GM10266 (cell line): ENCODE measurements around the gene RABL3.
"Not testable (repeated sequence)": the region's sequence is repeated elsewhere in the genome, so short reads cannot be mapped to it uniquely, and the experiment has no call there.

Experiments used
- DNase-seq: peaks from one replicate; pipeline ENCODE4 v3.0.0; 2012; ENCODE audit errors: extremely low spot score
- TF ChIP-seq, protein P1 (sequence below): IDR thresholded peaks from 2 replicates; pipeline ENCODE4 v1.5.1; 2012; ENCODE audit warnings: mild to moderate bottlenecking, low read depth; ENCODE audit not compliant: control insufficient read depth, insufficient read depth; ENCODE audit errors: missing control alignments

Gene RABL3, protein sequence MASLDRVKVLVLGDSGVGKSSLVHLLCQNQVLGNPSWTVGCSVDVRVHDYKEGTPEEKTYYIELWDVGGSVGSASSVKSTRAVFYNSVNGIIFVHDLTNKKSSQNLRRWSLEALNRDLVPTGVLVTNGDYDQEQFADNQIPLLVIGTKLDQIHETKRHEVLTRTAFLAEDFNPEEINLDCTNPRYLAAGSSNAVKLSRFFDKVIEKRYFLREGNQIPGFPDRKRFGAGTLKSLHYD

DNA sequence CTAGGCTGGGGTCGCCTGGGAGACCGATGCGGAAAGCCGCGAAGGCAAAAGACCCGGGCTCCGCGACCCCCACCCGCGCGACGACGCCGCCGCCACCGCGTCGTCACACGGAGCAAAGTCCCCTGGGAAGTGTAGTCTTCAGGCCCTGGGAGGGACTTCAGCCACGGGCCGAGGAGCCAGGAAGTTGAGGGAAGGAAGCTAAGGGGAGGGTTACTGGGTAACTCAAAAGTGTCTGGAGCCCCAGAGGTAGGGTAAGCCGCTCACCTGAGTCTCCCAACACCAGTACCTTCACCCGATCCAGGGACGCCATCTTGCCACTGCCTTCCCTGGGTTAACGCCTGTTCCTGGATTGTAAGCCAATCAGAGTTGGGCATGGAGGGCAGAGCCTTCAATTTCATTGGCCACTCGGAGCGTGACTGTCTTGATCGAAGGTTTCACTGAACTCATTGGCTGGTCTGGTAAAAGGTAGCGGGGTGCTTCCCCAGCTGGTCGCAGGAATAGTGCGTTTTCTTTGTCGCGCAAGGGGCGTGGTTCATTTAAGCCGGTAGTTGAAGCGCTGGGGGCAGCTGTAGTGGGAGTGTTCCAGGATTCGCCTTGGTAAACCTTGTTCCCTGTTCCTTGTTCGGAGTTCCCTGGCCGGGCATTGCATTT, at the start of gene RABL3, which contains the start of gene GTF2E1:
TSS of gene RABL3 (minus strand) at position 319 of the 651 bp plus-strand sequence. CDS start at position 310, 9 bp downstream.
TSS of gene GTF2E1 (plus strand) at position 547 of the 651 bp plus-strand sequence. CDS start 7,809 bp downstream, outside the sequence.
- TF ChIP-seq, protein P1, sequence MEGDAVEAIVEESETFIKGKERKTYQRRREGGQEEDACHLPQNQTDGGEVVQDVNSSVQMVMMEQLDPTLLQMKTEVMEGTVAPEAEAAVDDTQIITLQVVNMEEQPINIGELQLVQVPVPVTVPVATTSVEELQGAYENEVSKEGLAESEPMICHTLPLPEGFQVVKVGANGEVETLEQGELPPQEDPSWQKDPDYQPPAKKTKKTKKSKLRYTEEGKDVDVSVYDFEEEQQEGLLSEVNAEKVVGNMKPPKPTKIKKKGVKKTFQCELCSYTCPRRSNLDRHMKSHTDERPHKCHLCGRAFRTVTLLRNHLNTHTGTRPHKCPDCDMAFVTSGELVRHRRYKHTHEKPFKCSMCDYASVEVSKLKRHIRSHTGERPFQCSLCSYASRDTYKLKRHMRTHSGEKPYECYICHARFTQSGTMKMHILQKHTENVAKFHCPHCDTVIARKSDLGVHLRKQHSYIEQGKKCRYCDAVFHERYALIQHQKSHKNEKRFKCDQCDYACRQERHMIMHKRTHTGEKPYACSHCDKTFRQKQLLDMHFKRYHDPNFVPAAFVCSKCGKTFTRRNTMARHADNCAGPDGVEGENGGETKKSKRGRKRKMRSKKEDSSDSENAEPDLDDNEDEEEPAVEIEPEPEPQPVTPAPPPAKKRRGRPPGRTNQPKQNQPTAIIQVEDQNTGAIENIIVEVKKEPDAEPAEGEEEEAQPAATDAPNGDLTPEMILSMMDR: no peak
- DNase-seq: peak; percentile 93

DNA sequence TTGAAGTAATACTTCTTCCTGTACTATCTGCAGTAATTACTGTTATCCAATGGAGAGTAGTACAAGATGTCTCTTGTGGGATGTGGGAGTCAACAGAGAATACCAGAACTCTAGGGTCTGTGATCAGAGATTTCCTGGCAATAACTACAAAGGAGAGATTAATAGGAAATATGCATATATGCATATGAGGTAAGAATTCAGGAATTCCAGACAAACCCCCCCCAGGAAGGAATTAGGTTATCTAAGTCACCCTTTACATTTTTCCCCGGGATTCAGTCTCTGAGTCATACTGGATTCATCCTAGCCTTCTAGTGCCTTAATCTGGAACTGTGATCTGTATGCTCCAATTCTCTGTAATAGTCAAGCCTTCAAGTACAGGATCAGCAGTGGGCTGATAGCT, 49.6 kb upstream of the RABL3 start:
- TF ChIP-seq, protein P1: no peak
- no peak for DNase-seq

DNA sequence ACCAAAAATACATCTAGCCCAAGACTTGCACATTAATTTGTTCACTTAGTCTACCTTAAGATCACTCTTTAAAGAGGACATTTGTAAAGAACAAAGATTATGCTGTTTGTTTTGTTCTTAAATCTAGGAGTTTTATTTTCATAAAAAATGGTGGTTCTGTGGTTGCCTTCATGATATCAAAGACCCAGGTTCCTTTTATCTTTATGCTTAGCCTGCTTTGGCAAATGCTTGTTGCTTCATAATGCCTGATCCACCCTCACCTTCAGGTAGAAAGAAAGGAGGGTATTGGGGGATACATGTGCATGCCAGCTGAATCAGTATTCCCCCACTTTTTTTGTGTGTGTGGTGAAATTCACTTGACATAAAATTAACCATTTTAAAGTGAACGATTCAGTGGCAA, 48.7 kb upstream of the RABL3 start:
- DNase-seq: no peak
- TF ChIP-seq, protein P1: no peak

DNA sequence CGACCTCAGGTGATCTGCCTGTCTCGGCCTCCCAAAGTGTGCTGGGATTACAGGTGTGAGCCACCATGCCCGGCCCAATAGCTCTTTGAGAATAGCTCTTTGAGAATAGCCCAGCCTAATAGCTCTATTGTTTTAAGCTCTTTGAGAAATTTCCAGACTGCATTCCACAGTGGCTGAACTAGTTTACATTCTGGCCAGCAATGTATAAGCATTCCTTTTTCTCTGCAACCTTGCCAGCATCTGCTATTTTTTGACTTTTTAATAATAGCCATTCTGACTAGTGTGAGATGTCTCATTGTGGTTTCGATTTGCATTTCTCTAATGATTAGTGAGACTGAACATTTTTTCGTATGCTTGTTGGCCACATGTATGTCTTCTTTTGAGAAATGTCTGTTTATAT, 43.5 kb upstream of the RABL3 start:
- not testable (repeated sequence) for DNase-seq

DNA sequence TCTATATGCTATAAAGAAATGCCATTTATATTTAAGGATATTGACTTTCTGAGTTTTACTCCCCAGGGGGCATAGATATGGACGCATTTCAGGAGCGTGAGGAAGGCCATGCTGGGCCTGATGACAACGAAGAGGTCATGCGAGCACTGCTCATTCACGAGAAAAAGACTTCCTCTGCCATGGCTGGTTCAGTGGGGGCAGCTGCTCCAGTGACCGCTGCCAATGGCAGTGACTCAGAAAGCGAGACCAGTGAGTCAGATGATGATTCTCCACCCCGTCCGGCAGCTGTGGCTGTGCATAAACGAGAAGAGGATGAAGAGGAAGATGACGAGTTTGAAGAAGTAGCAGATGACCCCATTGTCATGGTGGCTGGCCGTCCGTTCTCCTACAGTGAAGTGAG, 38.7 kb upstream of the RABL3 start:
- TF ChIP-seq, protein P1: no peak
- DNase-seq: peak; percentile 47

DNA sequence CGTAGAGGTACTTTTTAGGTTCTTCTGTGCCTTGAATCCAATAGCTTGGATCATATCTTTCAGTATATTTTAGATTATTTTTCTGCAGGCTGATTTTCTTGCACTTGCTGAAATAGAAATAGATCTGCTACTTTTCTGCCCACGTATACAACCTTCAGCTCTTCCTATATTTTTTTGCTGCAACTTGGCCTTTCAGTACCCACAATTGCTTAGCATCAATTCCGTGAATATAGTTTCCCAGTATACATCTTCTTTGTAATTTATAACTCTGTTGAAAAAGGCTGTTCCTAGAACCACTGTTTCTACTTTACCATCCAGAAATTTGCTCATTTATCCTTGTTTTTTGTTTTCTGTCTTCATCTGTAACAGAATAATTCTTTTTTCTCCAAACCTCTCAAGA, 36.5 kb upstream of the RABL3 start:
- no peak for DNase-seq
- TF ChIP-seq, protein P1: no peak

DNA sequence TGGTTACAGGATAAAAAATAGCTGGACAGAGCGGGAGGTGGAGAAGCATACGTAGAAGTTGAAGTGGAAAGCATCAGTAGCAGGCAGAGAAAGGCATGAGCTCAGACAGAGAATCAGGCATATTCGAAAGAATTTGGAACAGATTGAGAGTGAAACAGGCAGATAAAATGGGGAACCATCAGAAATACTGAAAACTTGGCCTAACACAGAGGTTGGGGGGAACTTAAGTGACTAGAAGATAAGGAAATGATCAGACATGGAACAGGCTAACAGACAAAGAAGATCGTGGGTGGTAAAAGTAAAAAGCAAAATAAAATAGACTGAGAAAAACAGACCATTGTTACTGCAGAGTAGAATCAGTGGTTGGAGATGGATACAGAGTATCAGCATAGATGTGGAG, 33.1 kb upstream of the RABL3 start:
- no peak for DNase-seq
- TF ChIP-seq, protein P1: no peak

DNA sequence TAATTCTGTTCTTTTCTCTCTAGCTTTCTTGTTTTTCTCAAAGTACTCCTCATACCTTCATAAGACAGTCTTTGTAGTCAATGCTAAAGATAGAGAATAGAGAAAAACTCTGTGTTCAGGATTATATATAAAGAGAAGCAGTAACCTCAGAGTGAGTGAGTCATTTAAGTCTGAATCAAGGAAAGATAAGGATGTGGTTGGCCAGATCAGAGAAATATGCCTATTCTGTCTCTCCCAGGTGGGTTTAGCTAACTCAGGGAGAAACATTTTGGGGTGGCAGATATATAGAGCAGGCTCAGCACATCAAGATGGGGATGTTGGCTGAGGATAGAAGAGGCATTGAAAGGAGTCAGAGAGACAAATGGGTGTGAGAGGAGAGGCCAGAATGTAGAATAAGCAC, 31.6 kb upstream of the RABL3 start:
- TF ChIP-seq, protein P1: no peak
- DNase-seq: no peak
